ES-I3 (cell line): ENCODE data around the gene ANP32B.
"Not testable (repeated sequence)": the region's sequence is repeated elsewhere in the genome, so short reads cannot be mapped to it uniquely, and the experiment has no call there.

Experiments used
- H3K36me3 ChIP-seq: 2 replicates; pipeline ENCODE4 v1.6.1; 2013; ENCODE audit warnings: mild to moderate bottlenecking, low read length, control low read depth, moderate library complexity; ENCODE audit not compliant: insufficient read depth
- H3K4me1 ChIP-seq: 2 replicates; pipeline ENCODE4 v1.6.1; 2013; ENCODE audit warnings: mild to moderate bottlenecking, control low read depth, low read length; ENCODE audit not compliant: insufficient read depth
- H3K9ac ChIP-seq: 2 replicates; pipeline ENCODE4 v1.6.1; 2013; ENCODE audit warnings: low read depth, mild to moderate bottlenecking, low read length, moderate library complexity
- H3K9me3 ChIP-seq: 2 replicates; pipeline ENCODE4 v1.6.1; 2013; ENCODE audit warnings: mild to moderate bottlenecking, low read length, moderate library complexity; ENCODE audit not compliant: control insufficient read depth, insufficient read depth

The ANP32B gene

DNA sequence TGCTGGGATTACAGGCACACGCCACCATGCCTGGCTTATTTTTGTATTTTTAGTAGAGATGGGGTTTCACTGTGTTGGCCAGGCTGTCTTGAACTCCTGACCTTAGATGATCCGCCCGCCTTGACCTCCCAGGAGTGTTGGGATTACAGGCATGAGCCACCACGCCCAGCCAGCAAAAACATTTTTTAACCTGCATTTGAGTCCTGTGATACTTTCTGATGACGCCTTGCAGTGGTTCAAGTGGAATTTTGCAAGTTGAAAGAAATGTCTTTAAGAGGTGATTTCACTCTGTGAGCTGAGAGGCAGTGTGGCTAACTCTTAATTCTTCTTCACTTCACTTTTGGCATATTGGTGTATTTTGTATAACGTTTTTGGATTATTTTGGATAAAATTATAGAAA, 9.1 kb downstream of the ANP32B start:
- H3K4me1 ChIP-seq: peaks cover 11% of the 10 kb centered on the region; the same call in 1 of the 2 replicates
- H3K9ac ChIP-seq: no peak overlapping the region
- H3K36me3 ChIP-seq: peaks cover 6% of the 10 kb centered on the region; the same call in 1 of the 2 replicates
- H3K9me3 ChIP-seq: no peaks in the 10 kb centered on the region

DNA sequence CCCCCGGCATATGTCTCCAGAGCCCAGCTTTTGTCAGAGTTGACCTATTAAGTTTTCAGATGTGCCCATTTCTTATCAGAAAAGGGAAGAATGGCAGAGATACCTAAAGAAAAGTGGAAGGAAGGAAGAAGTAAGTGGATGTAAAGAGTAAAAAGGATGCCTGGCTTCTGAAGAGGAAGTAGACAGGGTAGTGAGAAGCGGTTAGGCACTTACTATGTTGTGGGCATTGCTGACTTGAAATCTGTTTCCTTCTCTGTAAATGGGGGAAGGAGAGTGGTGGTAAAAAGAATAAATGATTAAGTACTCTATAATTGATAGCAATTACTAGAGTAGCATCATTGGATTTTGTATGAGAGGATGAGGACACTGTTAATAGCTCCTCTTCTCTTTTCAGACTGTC, 9.9 kb downstream of the ANP32B start:
- Histone ChIP-seq H3K9me3 (no peaks in the 10 kb centered on the region), H3K9ac (no peak overlapping the region), H3K4me1 (peaks cover 11% of the 10 kb centered on the region; the same call in 1 of the 2 replicates), H3K36me3 (peaks cover 8% of the 10 kb centered on the region; the same call in 1 of the 2 replicates)

DNA sequence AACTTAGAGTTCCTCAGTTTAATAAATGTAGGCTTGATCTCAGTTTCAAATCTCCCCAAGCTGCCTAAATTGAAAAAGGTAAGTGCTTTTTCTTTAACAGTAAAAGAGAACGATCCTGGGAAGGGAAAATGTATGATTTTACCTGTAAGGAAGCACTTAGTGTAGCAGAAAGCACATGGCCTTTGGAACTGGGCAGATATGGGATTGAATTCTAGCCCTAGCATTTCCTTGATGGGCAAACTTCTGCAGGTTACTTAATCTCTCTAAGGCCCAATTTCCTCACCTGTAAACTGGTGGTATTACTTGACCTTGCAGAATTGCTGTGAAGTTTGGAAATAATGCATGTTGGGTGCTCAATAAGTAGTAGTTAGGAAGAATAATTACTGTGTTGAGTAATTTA, 11.6 kb downstream of the ANP32B start:
- H3K9me3 ChIP-seq: no peaks in the 10 kb centered on the region
- H3K36me3 ChIP-seq: peaks cover 8% of the 10 kb centered on the region; the same call in 1 of the 2 replicates
- no peak overlapping the region for H3K9ac ChIP-seq
- H3K4me1 ChIP-seq: peaks cover 9% of the 10 kb centered on the region; the same call in 1 of the 2 replicates

DNA sequence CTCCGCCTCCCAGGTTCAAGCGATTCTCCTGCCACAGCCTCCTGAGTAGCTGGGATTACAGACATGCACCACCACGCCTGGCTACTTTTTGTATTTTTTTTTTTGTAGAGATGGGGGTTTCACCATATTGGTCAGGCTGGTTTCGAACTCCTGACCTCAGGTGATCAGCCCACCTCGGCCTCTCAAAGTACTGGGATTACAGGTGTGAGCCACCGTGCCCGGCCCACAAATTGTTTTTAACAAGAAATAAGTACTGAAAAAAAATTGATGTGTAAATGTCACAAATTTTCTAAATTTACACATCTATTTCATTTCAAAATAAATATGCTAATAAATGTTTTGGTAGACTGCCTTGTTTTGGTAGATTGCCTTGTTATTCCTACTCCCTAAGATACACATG, 13.5 kb downstream of the ANP32B start:
- not testable (repeated sequence) for H3K36me3 ChIP-seq, H3K9ac ChIP-seq, H3K4me1 ChIP-seq, H3K9me3 ChIP-seq

DNA sequence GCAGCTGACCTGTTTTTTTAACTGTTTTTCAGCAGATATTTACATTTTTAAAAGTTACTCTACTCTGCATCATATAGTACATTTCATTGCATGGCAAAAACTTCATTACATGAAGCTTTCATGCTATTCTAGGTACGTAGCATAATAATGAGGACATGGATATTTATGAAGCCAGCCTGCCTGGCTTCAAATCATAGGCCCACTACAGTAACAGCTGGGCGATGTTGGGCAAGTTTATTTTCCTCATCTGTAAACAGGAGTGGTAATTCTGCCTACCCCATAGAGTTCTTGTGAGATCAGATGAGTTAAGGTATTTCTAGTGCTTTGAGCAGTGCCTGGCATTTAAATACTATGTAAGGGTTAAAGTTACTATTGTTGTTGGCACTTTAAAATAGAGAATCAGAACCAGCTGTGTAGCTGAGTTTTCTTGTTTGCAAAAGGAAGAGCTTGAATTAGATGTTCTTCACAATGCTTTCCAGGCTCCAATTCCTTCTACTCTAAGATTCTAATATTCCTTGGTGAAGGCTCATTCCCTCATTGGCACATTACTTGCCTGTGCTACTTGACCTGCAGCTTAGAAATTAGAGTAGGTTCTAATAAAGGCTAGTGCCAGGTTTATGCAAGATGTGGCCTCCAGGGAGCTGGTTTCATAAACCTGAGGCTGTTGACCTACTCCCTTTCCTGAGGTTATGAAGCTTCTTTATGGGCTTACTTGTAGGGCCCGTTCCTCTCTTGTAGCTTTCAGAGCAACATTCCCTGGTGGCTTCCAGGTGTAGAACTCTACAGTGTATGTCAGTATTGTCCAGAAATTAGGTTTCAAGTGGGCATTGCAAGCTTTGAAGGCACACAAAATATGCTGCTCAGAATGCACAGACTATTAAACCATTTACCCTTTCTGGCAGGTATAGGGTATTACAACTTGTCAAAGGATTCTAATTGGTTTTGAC, 14.5 kb downstream of the ANP32B start:
- Histone ChIP-seq H3K9ac (no peak overlapping the region), H3K36me3 (peaks cover 12% of the 10 kb centered on the region), H3K9me3 (no peaks in the 10 kb centered on the region), H3K4me1 (no peaks in the 10 kb centered on the region)

DNA sequence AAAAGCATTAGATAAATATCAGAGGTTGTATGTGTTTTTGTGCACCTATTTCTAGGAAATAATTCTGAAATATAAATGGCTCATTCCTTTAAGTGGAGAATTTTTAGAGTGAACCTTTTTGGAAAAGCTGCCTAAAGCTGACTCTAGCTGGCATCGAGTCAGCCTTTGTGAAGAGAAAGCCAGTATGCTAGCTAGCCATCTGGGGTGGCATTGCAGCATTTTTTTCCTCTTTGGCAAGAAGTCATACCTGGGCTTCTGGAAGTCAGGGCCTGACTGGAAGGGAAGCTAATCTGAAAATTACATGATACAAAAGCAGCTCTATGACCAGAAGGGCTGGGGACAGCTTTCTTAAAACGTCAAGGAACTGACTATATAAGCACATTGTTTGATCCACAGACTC, 19.7 kb downstream of the ANP32B start:
- Histone ChIP-seq H3K9me3 (no peaks in the 10 kb centered on the region), H3K36me3 (peaks cover 11% of the 10 kb centered on the region; the same call in 1 of the 2 replicates), H3K4me1 (no peaks in the 10 kb centered on the region), H3K9ac (no peak overlapping the region)

DNA sequence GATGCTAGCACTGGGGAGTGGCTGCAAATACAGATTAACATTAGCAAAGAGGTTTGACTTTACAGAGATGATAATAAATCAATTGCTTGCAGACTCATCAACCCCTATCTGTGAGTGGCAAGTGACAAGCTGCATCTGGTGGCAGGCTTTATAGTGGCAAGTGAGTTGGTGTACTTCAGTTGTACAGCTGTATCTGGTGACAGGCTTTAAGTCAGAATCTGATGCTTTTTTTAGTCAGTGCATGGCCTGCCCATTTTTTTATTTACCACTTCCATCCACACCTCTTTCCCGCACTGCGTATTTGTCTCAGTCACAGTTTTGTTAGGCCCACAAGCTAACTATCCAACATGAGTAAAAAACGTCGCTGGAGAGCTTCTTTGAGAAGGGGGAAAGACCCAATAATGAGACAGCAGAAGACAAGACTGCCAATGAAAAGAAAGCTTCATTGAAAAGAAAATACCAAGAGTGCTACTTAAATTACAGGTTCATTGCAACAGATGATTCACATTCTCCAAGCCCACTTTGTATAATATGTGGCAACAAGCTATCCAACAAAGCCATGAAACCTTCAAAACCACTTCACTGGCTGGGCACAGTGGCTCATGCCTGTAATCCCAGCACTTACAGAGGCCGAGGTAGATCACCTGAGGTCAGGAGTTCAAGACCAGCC, 23.1 kb downstream of the ANP32B start:
- no peak overlapping the region for H3K9ac ChIP-seq
- no peaks in the 10 kb centered on the region for H3K9me3 ChIP-seq
- H3K4me1 ChIP-seq: 0 out of 2 replicates have a peak, but pooled peaks cover 4% of the 10 kb centered on the region
- peaks cover 15% of the 10 kb centered on the region; the same call in 1 of the 2 replicates for H3K36me3 ChIP-seq

DNA sequence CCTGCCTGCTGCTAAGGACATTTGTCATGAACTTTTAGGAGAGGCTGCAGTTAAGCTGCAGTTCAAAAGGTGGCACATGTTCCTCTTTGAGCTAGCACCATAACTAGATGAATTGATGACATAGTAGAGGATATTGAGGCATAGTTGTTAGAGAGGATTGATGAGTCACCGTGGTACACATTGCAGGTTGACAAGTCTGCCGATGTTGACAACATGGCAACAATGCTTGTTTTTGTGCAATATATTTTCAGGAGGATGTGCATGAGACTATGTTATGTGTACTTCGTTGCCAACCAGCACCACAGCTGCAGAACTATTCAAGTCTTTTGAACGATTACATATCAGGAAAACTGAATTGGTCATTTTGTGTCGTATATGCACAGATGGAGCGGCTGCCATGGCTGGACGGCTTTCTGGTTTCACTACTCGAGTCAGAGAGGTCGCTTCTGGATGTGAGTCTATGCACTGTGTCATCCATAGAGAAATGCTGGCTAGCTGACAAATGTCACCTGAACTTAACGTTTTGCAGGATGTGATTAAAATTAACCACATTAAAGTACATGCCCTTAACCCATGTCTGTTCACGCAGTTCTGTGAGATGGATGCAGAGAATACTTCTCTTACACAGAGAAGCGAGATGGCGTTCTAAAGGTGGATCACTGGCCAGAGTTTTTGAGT, 24.2 kb downstream of the ANP32B start:
- no peak overlapping the region for H3K9ac ChIP-seq
- H3K4me1 ChIP-seq: 0 out of 2 replicates have a peak, but pooled peaks cover 4% of the 10 kb centered on the region
- no peaks in the 10 kb centered on the region for H3K9me3 ChIP-seq
- H3K36me3 ChIP-seq: peaks cover 14% of the 10 kb centered on the region

DNA sequence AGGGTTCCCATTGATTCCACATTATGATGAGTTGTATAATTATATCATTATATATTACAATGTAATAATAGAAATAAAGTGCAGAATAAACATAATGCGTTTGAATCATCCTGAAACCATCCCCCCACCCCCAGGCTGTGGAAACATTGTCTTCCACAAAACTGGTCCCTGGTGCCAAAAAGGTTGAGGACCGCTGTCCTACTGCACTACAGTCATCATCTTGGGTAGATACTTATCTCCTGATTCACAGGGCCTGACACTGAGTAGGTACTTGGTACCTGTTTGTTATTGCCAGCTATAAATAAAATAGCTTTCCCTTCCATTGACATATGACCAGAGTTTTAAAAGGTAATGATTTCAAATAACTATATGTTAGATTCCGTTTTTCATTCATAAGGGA, 25.6 kb downstream of the ANP32B start:
- no peaks in the 10 kb centered on the region for H3K9me3 ChIP-seq
- 0 out of 2 replicates have a peak, but pooled peaks cover 4% of the 10 kb centered on the region for H3K4me1 ChIP-seq
- H3K9ac ChIP-seq: no peak overlapping the region
- H3K36me3 ChIP-seq: peaks cover 19% of the 10 kb centered on the region

DNA sequence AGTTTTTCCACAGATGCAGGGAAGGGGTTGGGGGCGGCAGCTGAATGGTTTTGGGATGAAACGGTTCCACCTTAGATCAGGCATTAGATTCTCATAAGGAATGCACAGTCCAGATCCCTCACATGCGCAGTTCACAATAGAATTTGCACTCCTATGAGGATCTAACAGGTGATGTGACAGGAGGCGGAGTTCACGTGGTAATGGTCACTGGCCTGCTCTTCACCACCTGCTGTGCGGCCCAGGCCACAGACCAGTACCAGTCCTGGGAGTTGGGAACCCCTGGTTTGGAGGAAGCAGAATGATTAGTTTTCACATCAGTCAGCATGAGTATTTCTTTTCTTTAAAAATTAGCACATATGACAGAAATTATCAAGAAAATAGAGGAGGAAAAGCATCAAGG, 26.3 kb downstream of the ANP32B start:
- Histone ChIP-seq H3K9me3 (no peaks in the 10 kb centered on the region), H3K9ac (no peak overlapping the region), H3K36me3 (peaks cover 21% of the 10 kb centered on the region), H3K4me1 (0 out of 2 replicates have a peak, but pooled peaks cover 4% of the 10 kb centered on the region)

DNA sequence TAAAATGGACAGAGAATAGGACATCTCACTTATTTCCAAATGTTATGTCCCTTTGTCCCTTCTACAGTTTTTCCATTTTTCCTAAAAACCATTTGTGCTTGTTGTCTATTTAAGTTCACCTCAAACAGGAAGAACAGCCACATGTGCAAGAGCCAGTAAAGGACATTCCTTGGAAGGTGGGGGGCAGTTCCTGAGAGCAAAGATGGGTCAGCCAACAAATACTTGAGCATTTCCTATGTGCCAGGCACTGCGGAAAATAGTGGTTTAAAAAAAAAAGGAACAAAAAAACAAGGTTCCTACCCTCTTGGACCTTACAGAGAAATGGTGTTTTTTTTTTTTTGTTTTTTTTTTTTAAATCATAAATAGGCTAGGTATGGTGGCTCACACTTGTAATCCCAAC, 26.8 kb downstream of the ANP32B start:
- H3K4me1 ChIP-seq: 0 out of 2 replicates have a peak, but pooled peaks cover 4% of the 10 kb centered on the region
- no peak overlapping the region for H3K9ac ChIP-seq
- H3K36me3 ChIP-seq: peaks cover 21% of the 10 kb centered on the region
- H3K9me3 ChIP-seq: no peaks in the 10 kb centered on the region

DNA sequence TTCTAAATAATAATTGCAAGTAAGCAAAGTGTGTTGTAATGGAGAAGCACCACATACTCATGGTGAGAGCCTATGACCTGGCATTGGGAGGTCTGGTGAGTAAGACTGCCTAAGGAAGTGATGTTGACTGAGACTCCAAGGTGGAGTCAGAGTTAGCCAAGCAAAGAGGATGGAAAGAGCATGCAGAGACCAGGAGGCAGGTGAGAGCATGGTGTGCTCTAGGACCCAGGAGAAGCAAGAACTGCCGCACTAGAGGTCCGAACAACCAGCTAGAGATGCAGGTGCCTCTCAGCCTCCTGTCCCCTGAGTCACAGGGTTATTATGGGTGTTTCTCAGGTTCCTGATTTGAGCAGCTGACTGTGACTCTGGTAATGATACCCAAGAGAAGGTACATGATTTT, 27.3 kb downstream of the ANP32B start:
- H3K36me3 ChIP-seq: peaks cover 23% of the 10 kb centered on the region
- no peak overlapping the region for H3K9ac ChIP-seq
- no peaks in the 10 kb centered on the region for H3K9me3 ChIP-seq
- 0 out of 2 replicates have a peak, but pooled peaks cover 4% of the 10 kb centered on the region for H3K4me1 ChIP-seq

DNA sequence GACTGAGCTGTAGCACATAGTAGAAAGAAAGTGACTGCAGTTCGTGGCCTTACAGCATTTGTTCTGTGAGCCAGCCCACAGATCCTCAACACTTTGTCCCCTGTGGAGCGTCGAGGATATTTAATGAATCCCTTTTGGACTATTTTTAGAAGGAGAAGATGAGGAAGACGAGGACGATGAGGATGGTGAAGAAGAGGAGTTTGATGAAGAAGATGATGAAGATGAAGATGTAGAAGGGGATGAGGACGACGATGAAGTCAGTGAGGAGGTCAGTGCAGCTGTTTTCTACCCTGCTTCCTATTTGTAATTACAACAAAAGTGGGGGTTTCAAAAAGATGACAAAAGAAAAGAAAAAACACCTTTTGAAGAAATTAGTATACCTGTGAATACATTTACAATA, 28.0 kb downstream of the ANP32B start:
- Histone ChIP-seq H3K4me1 (0 out of 2 replicates have a peak, but pooled peaks cover 4% of the 10 kb centered on the region), H3K36me3 (peaks cover 25% of the 10 kb centered on the region)

DNA sequence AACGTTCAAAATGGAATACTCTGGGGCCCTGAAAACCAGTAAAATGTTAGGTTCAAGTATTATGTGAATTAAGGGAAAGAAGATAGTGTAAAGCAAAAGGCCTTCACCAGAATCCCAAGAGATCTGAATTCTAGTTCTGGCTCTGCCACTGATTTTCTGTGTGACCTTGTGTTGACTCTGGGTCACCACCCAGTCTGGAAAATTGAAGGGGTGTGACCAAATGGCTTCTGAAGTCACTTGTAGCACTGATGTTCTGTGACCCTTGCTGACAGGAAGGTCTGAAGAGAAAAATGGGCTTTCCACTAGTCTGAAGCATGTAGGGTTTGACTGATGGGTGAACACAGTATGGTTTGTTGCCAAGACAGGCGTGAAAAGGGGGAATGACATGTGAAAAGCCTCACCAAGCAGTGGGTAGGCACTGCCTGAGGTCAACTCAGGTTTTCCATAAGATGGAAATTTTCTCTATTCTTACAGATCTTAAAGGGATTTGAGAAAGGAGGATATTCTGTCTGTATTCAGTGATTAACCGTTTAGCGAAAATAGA, 33.1 kb downstream of the ANP32B start:
- Histone ChIP-seq H3K4me1 (no peaks in the 10 kb centered on the region), H3K9ac (no peak overlapping the region), H3K9me3 (no peaks in the 10 kb centered on the region), H3K36me3 (peaks cover 20% of the 10 kb centered on the region)

More for the DNA sequence above, 28.0 kb downstream of the ANP32B start:
- H3K9me3 ChIP-seq: no peaks in the 10 kb centered on the region
- H3K9ac ChIP-seq: no peak overlapping the region
